Stimulated activated CD8-positive, alpha-beta memory T cell treated with anti-CD3 and anti-CD28 coated beads, Interleukin-4, amount 100 ng/mL, for 48 hours (primary cell): ENCODE results near the gene PDLIM4.

Experiments
- DNase-seq: peaks from one replicate; pipeline ENCODE4 v3.0.0-alpha.2; 2020

The PDLIM4 gene

DNA sequence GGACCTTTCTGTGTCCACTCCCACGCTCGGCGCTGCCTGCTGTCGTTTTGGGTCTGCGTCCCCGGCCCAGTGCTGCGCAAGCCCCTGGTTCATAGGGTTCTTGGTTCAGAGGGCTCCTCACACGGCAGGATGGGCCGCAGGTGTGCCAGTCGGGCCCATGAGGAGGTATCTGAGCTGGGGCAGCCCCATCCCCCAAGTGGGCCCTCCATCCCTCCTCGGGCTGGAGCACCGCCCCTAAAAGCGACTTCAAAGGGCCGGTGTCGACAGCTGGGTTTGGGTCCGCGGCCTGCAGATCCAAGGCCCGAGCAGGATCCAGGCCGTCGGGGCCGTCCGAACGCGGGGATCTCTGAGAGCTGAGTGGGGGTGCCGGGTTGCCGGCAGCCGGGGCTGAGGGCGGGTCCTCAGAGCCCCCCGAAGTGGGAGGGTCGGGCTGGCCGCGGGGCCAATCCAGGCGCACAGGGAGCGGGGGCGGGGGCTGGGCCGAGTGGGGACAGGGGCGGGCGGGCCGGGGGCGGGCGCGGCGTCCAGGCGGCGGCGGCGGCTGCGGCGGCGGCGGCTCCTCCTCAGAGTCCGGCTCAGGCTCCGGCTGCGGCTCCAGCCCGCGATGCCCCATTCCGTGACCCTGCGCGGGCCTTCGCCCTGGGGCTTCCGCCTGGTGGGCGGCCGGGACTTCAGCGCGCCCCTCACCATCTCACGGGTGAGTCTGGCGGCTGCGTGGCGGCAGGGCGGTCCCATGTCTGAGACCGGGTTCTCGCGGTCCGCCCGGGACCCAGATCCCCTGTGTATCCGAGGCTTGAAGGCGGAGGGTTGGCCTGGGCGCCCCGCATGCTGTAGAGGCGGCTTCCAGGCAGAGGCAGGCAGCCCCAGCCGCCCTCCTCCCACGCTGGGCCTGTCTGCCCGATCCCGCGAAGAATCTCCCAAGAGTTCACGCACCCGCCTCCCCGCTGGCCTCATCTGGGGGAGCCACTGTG is at the start of gene PDLIM4:
TSS of gene PDLIM4 (plus strand) at position 566 of the 971 bp plus-strand sequence. CDS start at position 605, 39 bp downstream.
- peak; percentile 28 for DNase-seq

- DNase-seq, result peak; percentile 14
Measured at GRCh38 chr5:132207778-132208177, 49.7 kb upstream of the PDLIM4 start.

DNA sequence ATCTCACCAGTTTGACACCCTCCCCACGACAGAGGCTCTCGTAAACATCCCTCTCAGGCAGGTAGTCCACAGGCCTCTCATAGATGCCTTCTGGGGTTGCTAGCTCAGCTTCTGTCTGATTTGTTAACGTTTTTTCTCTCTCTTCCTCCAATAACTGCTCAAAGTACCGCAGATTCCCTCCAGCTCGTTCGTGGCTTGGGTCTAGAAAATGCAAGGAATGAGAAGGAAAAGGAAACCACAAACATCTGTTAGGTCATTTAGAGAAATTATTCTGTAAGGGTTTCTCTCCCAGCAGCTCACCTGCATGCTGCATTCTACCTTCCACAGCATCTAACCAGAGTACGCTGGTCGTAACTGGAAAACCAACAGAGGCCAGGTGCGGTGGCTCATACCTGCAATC is 48.4 kb upstream of the PDLIM4 start:
- DNase-seq, result no peak

- no peak for DNase-seq
Measured at GRCh38 chr5:132209901-132210545, 47.5 kb upstream of the PDLIM4 start.

DNA sequence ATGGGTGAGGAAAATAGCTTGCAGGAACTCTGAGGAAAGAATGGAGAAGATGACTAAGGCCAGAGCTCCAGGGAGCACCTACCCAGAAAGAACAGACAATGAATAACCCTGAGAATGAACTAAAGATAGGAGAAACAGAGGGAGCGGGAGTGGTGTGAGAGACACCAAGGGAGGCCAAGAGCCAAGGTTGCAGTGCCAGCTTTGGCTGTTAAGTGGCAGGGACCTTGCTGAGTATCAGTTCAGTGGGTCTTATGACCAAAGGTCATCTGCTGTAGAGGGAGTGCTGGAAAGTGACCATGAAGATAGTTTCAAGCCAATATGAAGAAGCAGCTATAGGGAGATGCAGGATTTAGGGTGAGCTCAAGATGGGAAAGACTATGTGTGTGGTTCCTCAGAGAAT is 46.6 kb upstream of the PDLIM4 start:
- no peak for DNase-seq

- no peak for DNase-seq
Measured at GRCh38 chr5:132211787-132212186, 45.7 kb upstream of the PDLIM4 start.

- DNase-seq, result no peak
Measured at GRCh38 chr5:132213666-132214065, 43.8 kb upstream of the PDLIM4 start.

GRCh38 chr5:132214491-132214890 is 43.0 kb upstream of the PDLIM4 start:
- no peak for DNase-seq

DNA sequence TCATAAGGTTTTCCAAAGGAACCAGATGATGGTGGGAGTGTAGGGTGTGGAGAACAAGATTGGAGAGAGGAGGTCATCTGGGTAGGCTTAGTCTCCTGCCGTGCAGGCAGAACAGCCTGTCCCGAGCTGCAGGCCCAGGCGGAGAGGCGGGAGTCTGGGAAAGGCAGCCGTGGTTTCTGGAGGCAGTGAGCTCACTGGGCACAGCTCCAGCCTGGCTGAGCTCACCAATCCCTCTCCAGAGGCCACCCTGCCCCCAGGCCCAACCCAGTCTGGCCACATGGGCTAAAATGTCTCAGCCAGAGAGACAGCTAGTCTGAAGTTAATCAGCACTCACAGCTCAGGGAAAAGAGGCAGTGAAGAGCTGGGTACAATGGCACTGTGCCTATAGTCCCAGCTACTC is 42.2 kb upstream of the PDLIM4 start:
- no peak for DNase-seq

DNA sequence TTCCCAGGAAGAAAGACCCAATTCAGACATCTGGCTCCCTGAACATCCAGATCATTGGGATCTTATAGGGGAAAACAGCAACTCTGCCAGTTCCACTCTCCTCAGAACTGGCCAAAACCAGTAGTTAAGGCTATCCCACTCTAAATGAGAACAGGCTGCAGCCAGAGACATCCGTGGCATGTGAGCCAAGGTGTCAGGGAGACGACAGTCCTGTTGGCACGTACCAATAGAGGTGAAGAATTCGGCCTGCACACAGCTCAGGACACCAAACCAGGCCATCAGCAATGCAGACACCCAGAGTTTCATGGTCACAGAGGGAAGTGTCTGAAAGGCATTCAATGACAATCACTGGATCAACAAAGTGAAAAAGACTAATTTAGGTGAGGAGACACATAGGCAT is 39.2 kb upstream of the PDLIM4 start:
- DNase-seq, result no peak

DNA sequence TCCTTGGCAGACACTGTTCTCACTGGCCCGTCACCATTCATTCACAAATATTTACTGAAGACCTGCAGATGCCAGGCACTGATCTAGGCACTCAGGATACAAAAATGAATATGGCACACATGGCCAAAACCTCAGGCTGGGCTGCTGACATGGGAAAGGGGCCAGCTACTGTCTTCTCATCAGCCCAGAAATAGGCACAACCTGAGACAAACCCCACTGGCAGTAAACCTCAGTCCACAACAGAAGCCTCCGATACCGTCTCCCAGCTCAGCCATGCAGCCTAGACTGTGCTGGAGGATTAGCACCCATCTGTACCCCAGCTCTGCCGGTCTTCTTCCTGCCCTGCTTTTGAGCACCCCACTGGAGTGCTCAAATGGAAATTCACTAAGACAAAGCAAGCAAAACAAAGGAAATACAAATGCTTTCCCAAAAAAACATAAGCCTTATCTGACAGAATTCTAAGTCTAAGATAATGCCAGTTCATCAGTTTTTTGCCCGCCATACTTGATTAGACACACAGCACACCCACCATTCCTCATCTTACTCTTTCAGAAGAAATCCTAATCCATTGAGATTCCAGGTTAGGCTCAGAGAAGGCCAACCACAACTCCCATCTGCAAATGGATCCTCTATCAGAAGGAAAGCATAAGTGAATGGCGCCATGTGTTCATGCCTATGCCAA is 38.1 kb upstream of the PDLIM4 start:
- DNase-seq, result no peak

- DNase-seq, result no peak
Measured at GRCh38 chr5:132219981-132220380, 37.5 kb upstream of the PDLIM4 start.

- DNase-seq, result no peak
Measured at GRCh38 chr5:132220491-132220890, 37.0 kb upstream of the PDLIM4 start.

GRCh38 chr5:132221781-132222648 is 35.5 kb upstream of the PDLIM4 start:
- no peak for DNase-seq

- no peak for DNase-seq
Measured at GRCh38 chr5:132222649-132223038, 34.9 kb upstream of the PDLIM4 start.

GRCh38 chr5:132223861-132224260 is 33.6 kb upstream of the PDLIM4 start:
- DNase-seq, result no peak

DNA sequence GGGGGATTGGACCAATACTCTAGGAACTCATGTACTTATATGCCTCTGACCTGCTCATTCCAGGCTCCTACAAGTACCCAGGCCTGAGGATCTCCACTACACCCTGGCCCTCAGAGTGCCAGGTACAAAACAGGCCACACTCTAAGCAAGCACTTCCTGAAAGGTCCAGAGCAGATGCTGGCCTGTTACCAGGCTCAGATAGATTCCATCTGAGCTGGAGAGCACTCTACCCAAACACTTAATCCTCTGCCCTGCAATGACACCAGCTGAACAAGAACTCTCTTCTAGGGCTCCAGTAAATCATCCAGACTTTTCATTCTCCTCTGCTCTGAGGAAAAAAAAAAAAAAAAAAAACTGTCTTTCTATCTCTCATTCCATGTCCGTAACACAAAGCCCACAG is 32.8 kb upstream of the PDLIM4 start:
- no peak for DNase-seq

GRCh38 chr5:132225165-132226032 is 32.1 kb upstream of the PDLIM4 start:
- DNase-seq, result peak; percentile 66

GRCh38 chr5:132226516-132227234 is 30.8 kb upstream of the PDLIM4 start:
- DNase-seq, result no peak

DNA sequence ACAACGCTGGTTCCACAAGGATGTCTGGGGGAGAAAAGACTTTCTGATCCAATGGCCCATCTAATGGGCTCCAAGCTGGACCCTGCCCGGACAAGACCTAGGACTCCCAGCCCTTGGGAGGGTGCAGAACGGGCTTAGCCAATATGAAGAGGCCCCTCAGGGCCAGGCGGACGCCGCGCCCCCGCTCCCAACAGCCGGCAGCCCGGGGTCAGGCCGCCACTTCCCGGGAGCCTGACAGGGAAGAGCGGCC is 30.3 kb upstream of the PDLIM4 start:
- DNase-seq, result no peak
